HG02798 (cell line): ENCODE measurements around the gene SPRED3.

Source experiments
- ATAC-seq: cut with Tn5 transposase; IDR thresholded peaks from one replicate; pipeline ENCODE4 v1.9.1; 2021; ENCODE audit warnings: mild to moderate bottlenecking; ENCODE audit not compliant: unreplicated experiment, poor library complexity

The SPRED3 gene

DNA sequence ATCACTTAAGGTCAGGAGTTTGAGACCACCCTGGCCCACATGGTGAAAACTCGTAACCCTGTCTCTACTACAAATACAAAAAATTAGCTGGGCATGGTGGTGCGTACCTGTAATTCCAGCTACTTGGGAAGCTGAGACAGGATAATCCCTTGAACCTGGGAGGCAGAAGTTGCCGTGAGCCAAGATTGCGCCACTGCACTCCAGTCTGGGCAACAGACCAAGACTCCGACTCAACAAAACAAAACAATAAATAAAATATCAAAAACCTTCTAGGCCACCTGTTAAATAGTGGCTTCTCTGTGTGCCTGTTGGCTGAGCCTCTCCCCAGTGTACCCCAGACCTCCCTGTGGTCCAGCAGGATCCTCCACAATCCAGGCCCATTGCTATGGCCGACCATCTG, 17.4 kb upstream of the SPRED3 start:
- ATAC-seq, result no peak

DNA sequence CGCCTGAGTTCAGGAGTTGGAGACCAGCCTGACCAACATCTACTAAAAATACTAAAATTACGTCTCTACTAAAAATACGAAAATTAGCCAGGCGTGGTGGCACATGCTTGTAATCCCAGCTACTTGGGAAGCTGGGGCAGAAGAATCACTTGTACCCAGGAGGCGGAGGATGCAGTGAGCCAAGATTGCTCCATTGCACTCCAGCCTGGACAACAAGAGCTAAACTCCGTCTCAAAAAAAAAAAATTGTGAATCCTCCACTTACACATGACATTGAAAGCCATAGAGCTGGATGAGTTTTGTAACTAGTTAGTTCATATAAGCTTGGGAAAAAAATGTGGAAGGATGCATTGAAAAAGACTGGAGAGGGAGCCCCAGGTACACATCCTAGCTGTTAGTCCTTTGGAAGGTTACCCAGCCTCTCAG, 14.6 kb upstream of the SPRED3 start:
- no peak for ATAC-seq

DNA sequence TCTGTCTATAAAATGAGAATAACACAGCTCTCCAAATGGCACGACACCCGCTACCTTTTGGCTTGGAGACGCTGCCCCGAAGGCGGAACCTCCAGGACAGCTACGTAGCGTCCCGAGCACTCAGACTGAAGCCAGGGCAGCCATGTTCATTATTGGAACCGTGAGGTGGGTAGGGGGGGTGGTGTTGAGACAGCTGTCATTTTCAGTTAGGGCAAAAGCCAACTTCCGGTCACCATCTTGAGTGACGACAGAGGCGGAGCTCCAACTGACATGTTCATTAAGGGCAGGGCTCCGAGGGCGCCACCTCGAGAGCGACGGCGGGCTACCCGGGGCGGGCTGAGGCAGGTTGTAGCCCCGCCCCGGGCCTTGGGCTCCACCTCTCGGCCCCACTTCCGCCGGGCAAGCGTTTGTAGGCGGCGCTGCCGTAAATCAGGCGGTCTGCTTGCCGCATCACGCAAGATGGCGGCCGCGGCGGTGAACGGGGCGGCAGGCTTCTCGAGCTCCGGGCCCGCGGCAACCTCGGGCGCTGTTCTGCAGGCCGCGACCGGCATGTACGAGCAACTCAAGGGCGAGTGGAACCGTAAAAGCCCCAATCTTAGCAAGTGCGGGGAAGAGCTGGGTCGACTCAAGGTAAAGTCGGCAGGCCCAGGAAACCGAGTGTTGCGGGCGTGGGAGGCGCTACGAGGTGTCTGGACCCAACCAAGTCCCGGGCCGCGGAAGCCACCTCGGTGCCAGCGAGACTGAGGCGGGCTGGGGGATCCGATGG, 14.0 kb upstream of the SPRED3 start, which contains the start of gene PSMD8:
PSMD8 (plus strand) TSS at position 240 of the 766 bp plus-strand sequence; CDS start at position 271, 31 bp downstream.
- ATAC-seq, result peak; percentile 97

DNA sequence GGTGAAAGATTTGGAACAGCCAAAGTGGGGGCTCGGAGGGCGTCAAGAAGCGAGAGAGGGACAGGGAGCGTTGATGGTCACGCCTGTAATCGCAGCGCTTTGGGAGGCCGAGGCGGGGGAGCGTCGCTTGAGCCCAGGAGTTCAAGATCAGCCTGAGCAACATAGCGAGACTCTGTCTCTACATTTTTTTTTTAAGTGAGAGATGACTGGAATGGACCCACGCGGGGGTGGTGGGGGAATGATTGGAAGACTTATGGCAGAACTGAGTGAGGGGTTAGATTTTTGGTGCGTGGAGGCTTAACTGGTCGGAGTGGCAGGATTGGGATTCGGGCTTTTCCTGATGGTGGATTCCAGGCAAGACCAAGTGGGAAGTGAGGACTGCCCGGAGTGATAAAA, 13.4 kb upstream of the SPRED3 start:
- no peak for ATAC-seq

- no peak for ATAC-seq
These were observed 12.7 kb upstream of the SPRED3 start for GRCh38 chr19:38375748-38376147.

- no peak for ATAC-seq
These were observed 11.9 kb upstream of the SPRED3 start for GRCh38 chr19:38376576-38376975.

DNA sequence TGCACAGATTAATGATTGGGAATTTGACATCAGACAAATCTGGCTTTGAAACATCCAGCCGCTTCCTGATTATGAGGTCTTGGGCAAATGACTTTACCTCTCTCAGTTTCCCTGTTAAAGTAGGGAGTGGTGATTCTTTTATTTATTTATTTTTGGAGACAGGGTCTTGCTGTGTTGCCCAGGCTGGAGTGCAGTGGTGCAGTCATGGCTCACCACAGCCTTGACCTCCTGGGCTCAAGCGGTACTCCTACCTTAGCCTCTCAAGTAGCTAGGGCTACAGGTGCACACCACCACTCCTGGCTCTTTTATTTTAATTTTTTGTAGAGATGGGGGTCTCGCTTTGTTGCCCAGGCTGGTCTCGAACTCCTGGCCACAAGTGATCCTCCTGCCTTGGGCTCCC, 11.4 kb upstream of the SPRED3 start:
- no peak for ATAC-seq

DNA sequence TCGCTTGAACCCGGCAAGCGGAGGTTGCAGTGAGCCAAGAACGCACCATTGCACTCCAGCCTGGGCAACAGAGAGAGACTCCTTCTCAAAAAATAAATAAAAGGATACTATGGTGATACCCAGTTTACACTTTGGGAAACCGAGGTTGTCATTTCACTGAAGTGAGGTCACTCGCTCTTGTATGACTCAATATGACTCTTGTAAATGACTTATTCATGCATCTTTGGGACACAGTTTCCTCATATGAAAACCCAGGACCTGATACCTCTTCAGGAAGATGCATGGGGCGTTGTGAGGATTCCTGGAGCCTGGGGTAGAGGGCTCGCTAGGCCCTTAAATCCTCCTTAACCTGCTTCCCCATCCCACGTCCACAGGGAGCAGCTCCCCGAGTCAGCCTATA, 9.6 kb upstream of the SPRED3 start:
- ATAC-seq, result no peak

- no peak for ATAC-seq
These were observed 7.4 kb upstream of the SPRED3 start for GRCh38 chr19:38381138-38381537.

GRCh38 chr19:38383184-38383583, 5.3 kb upstream of the SPRED3 start:
- no peak for ATAC-seq

DNA sequence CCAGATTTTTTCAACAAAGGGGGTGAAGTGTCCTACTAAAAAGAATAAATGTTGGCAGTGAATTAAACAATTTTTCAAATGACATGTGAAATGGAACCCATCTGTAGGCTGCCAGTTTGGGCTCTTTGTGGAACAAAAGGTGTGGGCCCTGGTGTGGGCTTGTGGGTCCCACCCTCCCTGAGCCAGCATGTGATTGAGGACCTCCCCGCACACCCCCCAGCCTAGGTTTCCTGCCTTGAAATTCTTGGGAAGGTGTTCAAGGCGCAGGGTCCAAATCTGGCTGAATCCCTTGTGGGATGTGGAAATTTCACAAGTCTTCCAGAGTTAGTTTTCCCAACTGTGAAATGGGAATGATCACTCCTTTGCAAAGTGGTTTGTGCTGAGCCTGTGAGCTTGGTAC, 4.8 kb upstream of the SPRED3 start:
- ATAC-seq, result no peak

DNA sequence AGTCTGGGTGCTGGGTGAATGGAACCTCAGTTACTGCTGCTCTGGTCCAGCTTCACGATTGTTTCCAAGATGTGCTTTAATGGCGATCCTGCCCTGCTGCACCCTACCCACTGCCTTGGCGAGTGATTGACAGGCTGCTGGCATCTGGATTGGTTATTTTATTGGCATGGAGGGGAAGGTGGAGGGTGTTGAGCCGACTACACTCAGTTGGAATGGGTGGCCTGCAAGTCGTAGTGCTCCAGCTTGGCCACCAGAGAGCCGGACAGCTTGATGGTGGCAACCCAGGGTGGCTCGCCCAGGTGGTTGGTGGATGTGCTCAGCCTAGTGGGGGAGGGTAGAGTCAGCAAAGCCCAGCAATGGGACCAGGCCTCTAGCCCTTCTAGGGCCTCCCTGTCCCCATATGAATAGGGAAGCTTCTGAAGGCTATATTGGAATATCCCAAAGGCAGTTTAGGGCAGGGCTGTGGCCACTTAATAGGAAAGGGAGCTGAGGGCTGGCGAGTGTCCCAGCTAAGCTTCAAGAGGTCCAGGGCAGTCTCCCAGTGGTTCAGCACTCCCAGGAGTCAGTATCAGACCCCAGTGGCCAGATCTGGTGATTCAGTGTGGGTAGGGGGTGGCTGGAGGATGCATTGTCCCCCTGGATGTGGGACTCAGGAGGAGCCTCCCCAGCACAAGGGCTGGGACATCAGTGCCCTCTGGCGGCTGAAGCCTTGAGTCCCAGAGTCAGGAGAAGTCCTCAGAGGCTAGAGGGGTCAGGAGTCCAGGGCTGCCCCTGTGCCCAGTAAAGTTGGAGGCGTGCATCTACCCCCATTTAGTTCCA, 4.1 kb upstream of the SPRED3 start:
- ATAC-seq, result no peak

GRCh38 chr19:38385057-38385803, 3.3 kb upstream of the SPRED3 start:
- no peak for ATAC-seq

- ATAC-seq, result no peak
These were observed 2.7 kb upstream of the SPRED3 start for GRCh38 chr19:38385804-38386257.

- no peak for ATAC-seq
These were observed 2.1 kb upstream of the SPRED3 start for GRCh38 chr19:38386300-38386970.

DNA sequence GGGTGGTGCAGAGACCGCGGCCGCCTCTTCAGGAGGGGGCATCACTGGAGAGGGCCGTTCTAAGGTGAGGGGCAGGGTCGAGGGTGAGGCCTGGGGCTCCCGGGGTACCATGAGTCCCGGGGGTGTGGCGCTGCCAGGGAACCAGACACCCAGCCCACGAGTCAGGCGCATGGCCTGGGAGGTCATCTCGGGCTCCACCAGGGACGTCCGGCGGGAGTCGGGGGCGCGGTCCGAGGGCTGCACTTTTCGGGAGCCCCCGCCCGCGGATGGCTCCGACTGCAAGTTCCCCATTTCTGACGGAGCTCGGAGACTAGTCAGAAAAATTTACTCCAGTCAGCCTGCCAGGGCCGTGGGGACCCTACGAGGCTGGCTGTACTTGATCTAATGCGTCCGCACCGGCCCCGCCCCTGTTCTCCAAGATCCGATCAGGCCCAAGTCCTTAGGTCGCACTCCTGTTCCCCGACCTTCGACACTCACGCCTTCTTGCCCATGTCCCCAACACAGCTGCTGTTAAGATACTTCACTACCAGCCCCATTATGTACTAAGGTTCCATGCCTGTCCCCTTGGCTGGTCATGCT, 1.4 kb upstream of the SPRED3 start:
- ATAC-seq, result peak; percentile 1

DNA sequence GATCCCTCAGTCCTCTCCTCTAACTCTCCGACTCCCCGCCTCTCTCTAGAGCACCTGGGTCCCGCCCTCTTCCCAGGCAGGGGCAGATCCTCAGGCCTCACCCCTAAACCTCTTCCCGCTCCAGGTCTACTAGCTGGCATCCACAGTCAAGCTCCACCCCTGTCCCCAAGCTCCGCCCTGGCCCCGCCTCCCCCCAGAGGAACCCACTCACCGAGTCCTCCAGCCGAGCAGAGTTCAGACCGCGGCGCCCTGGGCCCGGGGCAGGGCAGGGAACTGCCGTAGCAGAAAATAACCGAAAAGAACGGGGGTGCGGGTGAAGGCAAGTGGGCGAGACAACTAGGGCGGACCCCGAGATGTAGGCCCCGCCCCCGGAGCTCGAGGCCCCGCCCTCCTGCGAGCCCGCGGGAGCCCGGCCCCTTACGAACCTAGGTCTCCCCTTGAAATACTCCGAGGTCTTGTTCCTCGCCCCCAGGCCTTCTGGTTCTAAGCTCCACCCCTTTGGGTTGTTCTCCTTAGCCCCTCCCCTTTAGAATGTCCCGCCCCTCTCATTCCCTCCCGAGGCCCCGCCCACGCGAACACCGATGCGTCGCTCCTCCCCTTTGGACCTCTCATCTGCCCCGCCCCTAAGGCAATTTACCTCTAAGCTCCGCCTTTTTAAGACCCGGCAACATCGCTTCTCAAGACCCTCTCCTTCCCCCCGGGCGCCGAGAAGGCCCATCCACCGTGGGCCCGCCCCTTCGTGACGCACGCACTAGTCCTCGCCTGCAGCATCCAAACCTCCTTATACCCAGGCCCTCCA, 748 bp upstream of the SPRED3 start, which contains the start of gene GGN:
GGN (minus strand) TSS at position 485 of the 799 bp plus-strand sequence. CDS start 773 bp downstream, outside the sequence.
- peak; percentile 51 for ATAC-seq

GRCh38 chr19:38389101-38389925, 816 bp downstream of the SPRED3 start:
- ATAC-seq, result no peak
